Right ventricle myocardium inferior (tissue), 1 donor: ENCODE data around the gene CFAP46. TPM values are rescaled to one million over a fixed set of nuclear protein-coding genes. Genes with fewer than 3 reads are reported as not detected.
A peak's percentile ranks its signal among the peaks of the same experiment; 100 is the strongest.
"Not testable (repeated sequence)": the region's sequence is repeated elsewhere in the genome, so short reads cannot be mapped to it uniquely, and the experiment has no call there.

Experiments
- ATAC-seq: fragments of 200-7000 bp; cut with Tn5 transposase; one replicate; pipeline ENCODE4 v1.9.1; 2020; ENCODE audit warnings: mild to moderate bottlenecking, moderate library complexity
- DNase-seq: peaks from one replicate; pipeline ENCODE4 v3.0.0; 2021; ENCODE audit errors: missing footprints
- intact Hi-C: fragments of 100-400 bp; cut with DNase I; formaldehyde crosslinking; loops from one replicate; pipeline ENCODE4 v1.11.0; 2022
- total RNA-seq: library from RNA; stranded (reverse); fragmentation: NEBNext Ultra II Directional; extraction: Animal tissue kit (Norgen Biotek cat#: 25700); gene quantifications from one replicate; pipeline ENCODE4 v1.2.1, GENCODE V29; 2021
- donor health status: DM: no; HTN: yes; CAD: no; lungs with severe emphysema.

CFAP46 gene
- total RNA-seq, 1 donor from 2014 or later = 0.57 TPM

- ATAC-seq (no peak), DNase-seq (peak; percentile 51)
- intact Hi-C loops = loop anchor here (10.0 kb wide), 1 partner anchor 243 kb away; no protein-coding TSS in a partner anchor
These were observed 44.6 kb downstream of the CFAP46 start for GRCh38 chr10:132897516-132898381.

GRCh38 chr10:132893786-132894185, 48.6 kb downstream of the CFAP46 start:
- not testable (repeated sequence) for ATAC-seq
- peak; percentile 13 for DNase-seq
- intact Hi-C loops = loop anchor here (10.0 kb wide), 1 partner anchor 239 kb away; no protein-coding TSS in a partner anchor

GRCh38 chr10:132893090-132893489, 49.3 kb downstream of the CFAP46 start:
- intact Hi-C loops = loop anchor here (10.0 kb wide), 1 partner anchor 238 kb away; no protein-coding TSS in a partner anchor
- ATAC-seq = no peak
- peak; percentile 25 for DNase-seq

- intact Hi-C loops = loop anchor here (10.0 kb wide), 1 partner anchor 237 kb away; no protein-coding TSS in a partner anchor
- peak; percentile 42 for DNase-seq
- ATAC-seq = peak; percentile 90
These were observed 50.4 kb downstream of the CFAP46 start for GRCh38 chr10:132892004-132892403.

GRCh38 chr10:132891368-132891767, 51.0 kb downstream of the CFAP46 start:
- ATAC-seq (no peak), DNase-seq (peak; percentile 32)
- intact Hi-C loops = loop anchor here (10.0 kb wide), 1 partner anchor 237 kb away; no protein-coding TSS in a partner anchor

- DNase-seq (peak; percentile 26), ATAC-seq (no peak)
These were observed 52.1 kb downstream of the CFAP46 start for GRCh38 chr10:132890301-132890700.

GRCh38 chr10:132889556-132889955, 52.8 kb downstream of the CFAP46 start:
- peak; percentile 13 for DNase-seq
- no peak for ATAC-seq

More at GRCh38 chr10:132890301-132890700, 52.1 kb downstream of the CFAP46 start:
- intact Hi-C loops = loop anchor here (10.0 kb wide), 1 partner anchor 236 kb away; no protein-coding TSS in a partner anchor

GRCh38 chr10:132888898-132889490, 53.4 kb downstream of the CFAP46 start:
- peak; percentile 45 for DNase-seq
- ATAC-seq = no peak
- intact Hi-C loops = no loop called here

More at GRCh38 chr10:132889556-132889955, 52.8 kb downstream of the CFAP46 start:
- intact Hi-C loops = no loop called here

- DNase-seq, ATAC-seq, intact Hi-C loops: not testable (repeated sequence)
These were observed 53.9 kb downstream of the CFAP46 start for GRCh38 chr10:132888446-132888845.

GRCh38 chr10:132886211-132887099, 55.9 kb downstream of the CFAP46 start:
- intact Hi-C loops = no loop called here
- DNase-seq (peak; percentile 53), ATAC-seq (no peak)

- no peak for ATAC-seq
These were observed 56.7 kb downstream of the CFAP46 start for GRCh38 chr10:132885451-132886210.

GRCh38 chr10:132884691-132885271, 57.6 kb downstream of the CFAP46 start:
- ATAC-seq (no peak), DNase-seq (peak; percentile 34)
- intact Hi-C loops = no loop called here

More at GRCh38 chr10:132885451-132886210, 56.7 kb downstream of the CFAP46 start:
- intact Hi-C loops = no loop called here
- DNase-seq = peak; percentile 57

- DNase-seq = peak; percentile 13
These were observed 58.3 kb downstream of the CFAP46 start for GRCh38 chr10:132884041-132884440.

GRCh38 chr10:132883391-132883881, 58.9 kb downstream of the CFAP46 start:
- intact Hi-C loops = no loop called here
- DNase-seq = peak; percentile 23
- ATAC-seq = no peak

More at GRCh38 chr10:132884041-132884440, 58.3 kb downstream of the CFAP46 start:
- no peak for ATAC-seq
- intact Hi-C loops = no loop called here

- ATAC-seq = no peak
- intact Hi-C loops = no loop called here
- peak; percentile 45 for DNase-seq
These were observed 60.1 kb downstream of the CFAP46 start for GRCh38 chr10:132882069-132882951.

- ATAC-seq (no peak), DNase-seq (peak; percentile 39)
- intact Hi-C loops = no loop called here
These were observed 61.0 kb downstream of the CFAP46 start for GRCh38 chr10:132881186-132881920.
